ENCODE measurements around the gene GPR37L1.

GRCh38 chr1:202164271-202165037 is 41.7 kb downstream of the GPR37L1 start:
- no peak for TF ChIP-seq EZH2phosphoT487 (conservative IDR thresholded peaks at IDR 0.05; ENCODE audit: low read length)
- TF ChIP-seq, protein P1, sequence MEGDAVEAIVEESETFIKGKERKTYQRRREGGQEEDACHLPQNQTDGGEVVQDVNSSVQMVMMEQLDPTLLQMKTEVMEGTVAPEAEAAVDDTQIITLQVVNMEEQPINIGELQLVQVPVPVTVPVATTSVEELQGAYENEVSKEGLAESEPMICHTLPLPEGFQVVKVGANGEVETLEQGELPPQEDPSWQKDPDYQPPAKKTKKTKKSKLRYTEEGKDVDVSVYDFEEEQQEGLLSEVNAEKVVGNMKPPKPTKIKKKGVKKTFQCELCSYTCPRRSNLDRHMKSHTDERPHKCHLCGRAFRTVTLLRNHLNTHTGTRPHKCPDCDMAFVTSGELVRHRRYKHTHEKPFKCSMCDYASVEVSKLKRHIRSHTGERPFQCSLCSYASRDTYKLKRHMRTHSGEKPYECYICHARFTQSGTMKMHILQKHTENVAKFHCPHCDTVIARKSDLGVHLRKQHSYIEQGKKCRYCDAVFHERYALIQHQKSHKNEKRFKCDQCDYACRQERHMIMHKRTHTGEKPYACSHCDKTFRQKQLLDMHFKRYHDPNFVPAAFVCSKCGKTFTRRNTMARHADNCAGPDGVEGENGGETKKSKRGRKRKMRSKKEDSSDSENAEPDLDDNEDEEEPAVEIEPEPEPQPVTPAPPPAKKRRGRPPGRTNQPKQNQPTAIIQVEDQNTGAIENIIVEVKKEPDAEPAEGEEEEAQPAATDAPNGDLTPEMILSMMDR (IDR thresholded peaks at IDR 0.05; ENCODE audit: insufficient read depth, low read length, poor library complexity, severe bottlenecking) = no peak

Measured in SU-DHL-6 (cell line).